ENCODE results near the gene MEGF9.

DNA sequence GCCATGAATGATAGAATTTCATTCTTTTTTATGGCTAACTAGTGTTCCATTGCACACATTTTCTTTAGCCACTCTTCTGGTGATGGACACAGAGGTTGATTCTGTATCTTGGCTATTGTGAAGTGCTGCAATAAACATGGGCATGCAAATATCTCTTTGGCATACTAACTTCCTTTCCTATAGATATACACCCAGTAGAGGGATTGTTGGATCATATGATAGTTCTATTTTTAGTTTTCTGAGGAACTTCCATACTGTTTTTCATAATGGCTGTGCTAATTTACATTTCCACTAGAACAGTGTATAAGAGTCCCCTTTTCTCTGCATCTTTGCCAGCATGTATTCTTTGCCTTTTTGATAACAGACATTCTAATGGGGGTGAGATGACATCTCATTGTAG is 83.9 kb downstream of the MEGF9 start:
- no peak for TF ChIP-seq EZH2 (IDR thresholded peaks at IDR 0.05; ENCODE audit: low read depth)
- TF ChIP-seq, protein P1, sequence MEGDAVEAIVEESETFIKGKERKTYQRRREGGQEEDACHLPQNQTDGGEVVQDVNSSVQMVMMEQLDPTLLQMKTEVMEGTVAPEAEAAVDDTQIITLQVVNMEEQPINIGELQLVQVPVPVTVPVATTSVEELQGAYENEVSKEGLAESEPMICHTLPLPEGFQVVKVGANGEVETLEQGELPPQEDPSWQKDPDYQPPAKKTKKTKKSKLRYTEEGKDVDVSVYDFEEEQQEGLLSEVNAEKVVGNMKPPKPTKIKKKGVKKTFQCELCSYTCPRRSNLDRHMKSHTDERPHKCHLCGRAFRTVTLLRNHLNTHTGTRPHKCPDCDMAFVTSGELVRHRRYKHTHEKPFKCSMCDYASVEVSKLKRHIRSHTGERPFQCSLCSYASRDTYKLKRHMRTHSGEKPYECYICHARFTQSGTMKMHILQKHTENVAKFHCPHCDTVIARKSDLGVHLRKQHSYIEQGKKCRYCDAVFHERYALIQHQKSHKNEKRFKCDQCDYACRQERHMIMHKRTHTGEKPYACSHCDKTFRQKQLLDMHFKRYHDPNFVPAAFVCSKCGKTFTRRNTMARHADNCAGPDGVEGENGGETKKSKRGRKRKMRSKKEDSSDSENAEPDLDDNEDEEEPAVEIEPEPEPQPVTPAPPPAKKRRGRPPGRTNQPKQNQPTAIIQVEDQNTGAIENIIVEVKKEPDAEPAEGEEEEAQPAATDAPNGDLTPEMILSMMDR (conservative IDR thresholded peaks at IDR 0.05): no peak

Data from PC-9 (cell line).